Measurements from ENCODE around the gene VPS37B. TPM values are rescaled to one million over a fixed set of nuclear protein-coding genes. Genes with fewer than 3 reads are reported as not detected.

Gene VPS37B
- total and polyA plus RNA-seq, 2 donors (not counting 3 experiments of a cell fraction or from before 2014, with no cell fraction given): 39.5 to 45.9 TPM

DNA sequence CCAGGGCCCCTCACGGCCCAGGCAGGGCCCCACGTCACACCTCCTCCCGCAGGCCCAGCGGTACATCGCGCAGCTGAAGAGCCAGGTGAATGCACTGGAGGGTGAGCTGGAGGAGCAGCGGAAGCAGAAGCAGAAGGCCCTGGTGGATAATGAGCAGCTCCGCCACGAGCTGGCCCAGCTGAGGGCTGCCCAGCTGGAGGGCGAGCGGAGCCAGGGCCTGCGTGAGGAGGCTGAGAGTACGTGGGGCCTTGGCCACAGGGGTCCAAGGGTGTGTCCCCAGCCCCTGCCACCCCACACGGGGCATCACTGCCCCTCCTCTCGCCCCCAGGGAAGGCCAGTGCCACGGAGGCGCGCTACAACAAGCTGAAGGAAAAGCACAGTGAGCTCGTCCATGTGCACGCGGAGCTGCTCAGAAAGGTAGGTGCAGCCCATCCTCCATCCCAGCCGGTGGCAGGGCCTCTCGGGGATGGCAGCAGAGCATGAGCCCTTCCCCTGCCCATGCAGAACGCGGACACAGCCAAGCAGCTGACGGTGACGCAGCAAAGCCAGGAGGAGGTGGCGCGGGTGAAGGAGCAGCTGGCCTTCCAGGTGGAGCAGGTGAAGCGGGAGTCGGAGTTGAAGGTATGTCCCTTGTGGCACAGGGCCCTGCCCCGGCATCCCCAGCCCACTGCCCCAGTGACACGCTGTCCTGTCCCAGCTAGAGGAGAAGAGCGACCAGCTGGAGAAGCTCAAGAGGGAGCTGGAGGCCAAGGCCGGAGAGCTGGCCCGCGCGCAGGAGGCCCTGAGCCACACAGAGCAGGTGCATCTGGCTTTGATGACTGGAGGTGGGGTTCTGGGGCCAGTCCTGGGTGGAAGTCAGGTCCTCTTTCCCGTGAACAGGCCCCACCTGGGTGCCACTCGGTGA lies 39.7 kb downstream of the VPS37B start:
- Histone ChIP-seq H3K9me3 (replicated peaks; ENCODE audit: control insufficient read depth, insufficient read depth, low read length) (no peaks in the 10 kb centered on the region), H3K27me3 (ENCODE audit: control insufficient read depth in 2 of 2, insufficient read depth in 2 of 2, low read length in 2 of 2) (no peaks in the 10 kb centered on the region), H4K20me1 (replicated peaks; ENCODE audit: control insufficient read depth, extremely low read depth, insufficient read depth, low read length) (no peaks in the 10 kb centered on the region), H2AFZ (ENCODE audit: low read depth, low read length) (no peak overlapping the region), H3K9ac (replicated peaks; ENCODE audit: extremely low read depth, insufficient read depth, low read length) (no peak overlapping the region), H3K4me1 (ENCODE audit: control insufficient read depth, extremely low read depth, insufficient read depth, low read length) (peaks cover 22% of the 10 kb centered on the region), H3K4me2 (ENCODE audit: insufficient read depth, low read length) (no peak overlapping the region), H3K9me1 (replicated peaks; ENCODE audit: control insufficient read depth, extremely low read depth, insufficient read depth, low read length) (no peaks in the 10 kb centered on the region), H3K79me2 (ENCODE audit: control insufficient read depth, insufficient read depth, low read length) (no peaks in the 10 kb centered on the region), H3K27ac (ENCODE audit: insufficient read depth, low read depth, low read length) (no peak overlapping the region), H3K4me3 (replicated peaks in 1 of 3; ENCODE audit: insufficient read depth in 1 of 3, low read depth in 1 of 3, low read length in 3 of 3) (no peak overlapping the region), H3K36me3 (ENCODE audit: control insufficient read depth in 2 of 2, extremely low read depth in 1 of 2, insufficient read depth in 2 of 2, low read length in 2 of 2) (peaks cover 10 to 56% of the 10 kb centered on the region in 2 experiments)
- ChIA-PET CTCF (interaction anchor here (0.6 to 10.5 kb wide), 4 partner anchors 62 to 382 kb away, joined by 3 to 200 read pairs (median 6); partner anchors contain the start of gene ABCB9), POLR2A (interaction anchor here (1.3 kb wide), 1 partner anchor 20 kb away, joined by 6 read pairs; no protein-coding TSS in a partner anchor)
- DNase-seq (ENCODE audit: low read depth, low spot score): no peak
- no TSS peak for BruUV-seq (replicated peaks)
- TF ChIP-seq, protein P1, sequence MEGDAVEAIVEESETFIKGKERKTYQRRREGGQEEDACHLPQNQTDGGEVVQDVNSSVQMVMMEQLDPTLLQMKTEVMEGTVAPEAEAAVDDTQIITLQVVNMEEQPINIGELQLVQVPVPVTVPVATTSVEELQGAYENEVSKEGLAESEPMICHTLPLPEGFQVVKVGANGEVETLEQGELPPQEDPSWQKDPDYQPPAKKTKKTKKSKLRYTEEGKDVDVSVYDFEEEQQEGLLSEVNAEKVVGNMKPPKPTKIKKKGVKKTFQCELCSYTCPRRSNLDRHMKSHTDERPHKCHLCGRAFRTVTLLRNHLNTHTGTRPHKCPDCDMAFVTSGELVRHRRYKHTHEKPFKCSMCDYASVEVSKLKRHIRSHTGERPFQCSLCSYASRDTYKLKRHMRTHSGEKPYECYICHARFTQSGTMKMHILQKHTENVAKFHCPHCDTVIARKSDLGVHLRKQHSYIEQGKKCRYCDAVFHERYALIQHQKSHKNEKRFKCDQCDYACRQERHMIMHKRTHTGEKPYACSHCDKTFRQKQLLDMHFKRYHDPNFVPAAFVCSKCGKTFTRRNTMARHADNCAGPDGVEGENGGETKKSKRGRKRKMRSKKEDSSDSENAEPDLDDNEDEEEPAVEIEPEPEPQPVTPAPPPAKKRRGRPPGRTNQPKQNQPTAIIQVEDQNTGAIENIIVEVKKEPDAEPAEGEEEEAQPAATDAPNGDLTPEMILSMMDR (IDR thresholded peaks at IDR 0.05; ENCODE audit: extremely low read depth in 1 of 2, insufficient read depth in 1 of 2, low read depth in 1 of 2, low read length in 2 of 2): no peak
- TF ChIP-seq MYC (IDR thresholded peaks at IDR 0.05; ENCODE audit: low read depth, low read length): no peak
- no peak for TF ChIP-seq GATA2 (IDR thresholded peaks at IDR 0.05; ENCODE audit: insufficient read depth, insufficient read length, low read depth, low read length)
- TF ChIP-seq POLR2AphosphoS5 (IDR thresholded peaks at IDR 0.05; ENCODE audit: insufficient read depth, low read depth, low read length): no peak
- no peak for TF ChIP-seq FOS (IDR thresholded peaks at IDR 0.05; ENCODE audit: borderline replicate concordance, insufficient read depth, low read length)
- TF ChIP-seq POLR2A (IDR thresholded peaks at IDR 0.05; ENCODE audit: low read depth, low read length): no peak
- intact Hi-C loops (cut with micrococcal nuclease): no loop called here
- FAIRE-seq: no peak
- dilution Hi-C loops (cut with MboI; ENCODE audit: extremely low pct_ligation_motif_present, low sequenced_read_pairs): no loop called here
